Measurements from ENCODE around the gene TPPP. TPM values are rescaled to one million over a fixed set of nuclear protein-coding genes. Genes with fewer than 3 reads are reported as not detected.
"Not testable (repeated sequence)": the region's sequence is repeated elsewhere in the genome, so short reads cannot be mapped to it uniquely, and the experiment has no call there.

The TPPP gene
- total RNA-seq, 1 donor, result not detected

GRCh38 chr5:635306-636055, 57.7 kb downstream of the TPPP start:
- TF ChIP-seq CTCF (IDR thresholded peaks at IDR 0.05; ENCODE audit: insufficient read depth, low read length), result no peak
- no peak overlapping the region for H3K4me3 ChIP-seq (ENCODE audit: low read depth, low read length)
- DNase-seq (ENCODE audit: low read depth), result no peak

GRCh38 chr5:634191-634590, 59.0 kb downstream of the TPPP start:
- no peak overlapping the region for H3K4me3 ChIP-seq (ENCODE audit: low read depth, low read length)
- no peak for DNase-seq (ENCODE audit: low read depth)
- no peak for TF ChIP-seq CTCF (IDR thresholded peaks at IDR 0.05; ENCODE audit: insufficient read depth, low read length)

- no peak for TF ChIP-seq CTCF (IDR thresholded peaks at IDR 0.05; ENCODE audit: insufficient read depth, low read length)
- DNase-seq (ENCODE audit: low read depth), result peak; percentile 32
- no peak overlapping the region for H3K4me3 ChIP-seq (ENCODE audit: low read depth, low read length)
Observed at GRCh38 chr5:633501-633955, 59.6 kb downstream of the TPPP start.

GRCh38 chr5:628351-629205, 64.6 kb downstream of the TPPP start:
- not testable (repeated sequence) for H3K4me3 ChIP-seq (ENCODE audit: low read depth, low read length)

GRCh38 chr5:627840-628239, 65.3 kb downstream of the TPPP start:
- no peak for DNase-seq (ENCODE audit: low read depth)
- H3K4me3 ChIP-seq (ENCODE audit: low read depth, low read length), result no peak overlapping the region
- no peak for TF ChIP-seq CTCF (IDR thresholded peaks at IDR 0.05; ENCODE audit: insufficient read depth, low read length)

More at GRCh38 chr5:628351-629205, 64.6 kb downstream of the TPPP start:
- DNase-seq (ENCODE audit: low read depth), result not testable (repeated sequence)

GRCh38 chr5:626850-627249, 66.3 kb downstream of the TPPP start:
- no peak for TF ChIP-seq CTCF (IDR thresholded peaks at IDR 0.05; ENCODE audit: insufficient read depth, low read length)
- H3K4me3 ChIP-seq (ENCODE audit: low read depth, low read length), result no peak overlapping the region
- peak; percentile 8 for DNase-seq (ENCODE audit: low read depth)

- no peak for TF ChIP-seq CTCF (IDR thresholded peaks at IDR 0.05; ENCODE audit: insufficient read depth, low read length)
- DNase-seq (ENCODE audit: low read depth), result no peak
- no peak overlapping the region for H3K4me3 ChIP-seq (ENCODE audit: low read depth, low read length)
Observed at GRCh38 chr5:625516-625915, 67.6 kb downstream of the TPPP start.

Data from fibroblast of the aortic adventitia (primary cell).